Vagina (tissue), 2 donors: ENCODE results near the gene RAB22A.

Experiments used
- POLR2A ChIP-seq, 2 donors: fragments of 450-650 bp; IDR thresholded peaks; one replicate each; pipeline ENCODE4 v1.6.1; 2017; ENCODE audit warnings: antibody characterized with exemption in 2 of 2, mild to moderate bottlenecking in 2 of 2, moderate library complexity in 2 of 2
- POLR2AphosphoS5 ChIP-seq, 2 donors: sonication (generic); formaldehyde crosslinking; IDR thresholded peaks; one replicate each; pipeline ENCODE4 v1.9.0; 2017; ENCODE audit warnings: antibody characterized with exemption in 2 of 2, mild to moderate bottlenecking in 2 of 2, low read depth in 1 of 2; ENCODE audit not compliant: insufficient read depth in 1 of 2
- TF ChIP-seq, protein P1 (sequence below), 3 experiments: fragments of 450-650 bp in 2 of 3; fragments of 200-600 bp in 1 of 3; sonication (generic) in 1 of 3; IDR thresholded peaks; one replicate each; pipeline ENCODE4 v1.5.1; 2017 to 2019; ENCODE audit warnings: antibody characterized with exemption in 3 of 3, mild to moderate bottlenecking in 2 of 3, moderate library complexity in 2 of 3

DNA sequence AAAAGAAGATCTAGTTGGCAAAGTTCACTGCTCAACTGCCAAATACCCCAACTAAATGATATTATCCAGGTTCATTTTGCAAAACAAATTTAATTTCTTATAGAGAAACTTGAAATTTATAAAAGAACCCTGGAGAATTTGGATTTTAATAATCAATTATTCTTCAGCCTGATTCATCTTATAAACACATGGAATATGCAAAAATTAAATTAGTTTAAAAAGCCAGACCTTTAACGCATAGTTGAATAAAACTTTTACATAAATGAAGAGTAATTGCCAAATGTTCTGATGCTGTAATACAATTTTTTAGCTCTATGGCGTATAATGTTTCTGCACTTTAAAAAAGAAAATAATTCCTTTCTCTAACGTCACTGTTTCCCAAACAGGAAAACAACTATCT is 47.9 kb upstream of the RAB22A start:
- TF ChIP-seq, protein P1, sequence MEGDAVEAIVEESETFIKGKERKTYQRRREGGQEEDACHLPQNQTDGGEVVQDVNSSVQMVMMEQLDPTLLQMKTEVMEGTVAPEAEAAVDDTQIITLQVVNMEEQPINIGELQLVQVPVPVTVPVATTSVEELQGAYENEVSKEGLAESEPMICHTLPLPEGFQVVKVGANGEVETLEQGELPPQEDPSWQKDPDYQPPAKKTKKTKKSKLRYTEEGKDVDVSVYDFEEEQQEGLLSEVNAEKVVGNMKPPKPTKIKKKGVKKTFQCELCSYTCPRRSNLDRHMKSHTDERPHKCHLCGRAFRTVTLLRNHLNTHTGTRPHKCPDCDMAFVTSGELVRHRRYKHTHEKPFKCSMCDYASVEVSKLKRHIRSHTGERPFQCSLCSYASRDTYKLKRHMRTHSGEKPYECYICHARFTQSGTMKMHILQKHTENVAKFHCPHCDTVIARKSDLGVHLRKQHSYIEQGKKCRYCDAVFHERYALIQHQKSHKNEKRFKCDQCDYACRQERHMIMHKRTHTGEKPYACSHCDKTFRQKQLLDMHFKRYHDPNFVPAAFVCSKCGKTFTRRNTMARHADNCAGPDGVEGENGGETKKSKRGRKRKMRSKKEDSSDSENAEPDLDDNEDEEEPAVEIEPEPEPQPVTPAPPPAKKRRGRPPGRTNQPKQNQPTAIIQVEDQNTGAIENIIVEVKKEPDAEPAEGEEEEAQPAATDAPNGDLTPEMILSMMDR (IDR thresholded peaks at IDR 0.05) = no peak
- no peak for TF ChIP-seq POLR2A (IDR thresholded peaks at IDR 0.05)
- TF ChIP-seq POLR2AphosphoS5 (IDR thresholded peaks at IDR 0.05; ENCODE audit: insufficient read depth in 1 of 2, low read depth in 1 of 2) = no peak
